GM21423 (cell line): ENCODE data around the gene PLSCR5.
A peak's percentile ranks its signal among the peaks of the same experiment; 100 is the strongest.

Experiments used
- ATAC-seq: cut with Tn5 transposase; IDR thresholded peaks from one replicate; pipeline ENCODE4 v1.9.1; 2021; ENCODE audit warnings: mild to moderate bottlenecking, moderate library complexity; ENCODE audit not compliant: unreplicated experiment

The PLSCR5 gene

DNA sequence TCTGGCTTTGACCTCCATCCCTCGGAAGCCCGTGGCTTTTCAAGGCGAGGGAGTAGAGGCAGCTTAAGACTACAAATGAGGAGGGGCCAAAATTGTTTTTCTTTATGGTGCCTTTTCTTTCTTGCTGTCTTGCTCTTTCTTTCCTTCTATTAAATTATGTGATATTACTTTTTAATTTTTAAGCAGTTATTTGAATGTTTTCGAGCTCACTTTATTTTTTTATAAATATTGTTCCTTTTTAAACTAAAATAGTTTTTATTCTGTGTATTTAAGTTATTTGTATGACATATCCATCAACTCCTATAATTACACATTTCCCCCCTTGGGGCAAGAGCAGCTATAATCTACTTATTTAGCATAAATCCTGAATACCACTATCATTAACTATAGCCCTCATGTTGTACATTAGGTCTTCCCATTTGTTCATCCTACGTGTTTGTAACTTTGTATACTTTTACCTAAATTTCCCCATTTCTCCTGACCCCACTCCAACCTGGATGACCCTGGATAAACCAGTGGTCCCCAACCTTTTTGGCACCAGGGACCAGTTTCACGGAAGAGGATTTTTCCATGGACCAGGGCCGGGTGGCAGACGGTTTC, 60.1 kb downstream of the PLSCR5 start:
- ATAC-seq, result no peak

DNA sequence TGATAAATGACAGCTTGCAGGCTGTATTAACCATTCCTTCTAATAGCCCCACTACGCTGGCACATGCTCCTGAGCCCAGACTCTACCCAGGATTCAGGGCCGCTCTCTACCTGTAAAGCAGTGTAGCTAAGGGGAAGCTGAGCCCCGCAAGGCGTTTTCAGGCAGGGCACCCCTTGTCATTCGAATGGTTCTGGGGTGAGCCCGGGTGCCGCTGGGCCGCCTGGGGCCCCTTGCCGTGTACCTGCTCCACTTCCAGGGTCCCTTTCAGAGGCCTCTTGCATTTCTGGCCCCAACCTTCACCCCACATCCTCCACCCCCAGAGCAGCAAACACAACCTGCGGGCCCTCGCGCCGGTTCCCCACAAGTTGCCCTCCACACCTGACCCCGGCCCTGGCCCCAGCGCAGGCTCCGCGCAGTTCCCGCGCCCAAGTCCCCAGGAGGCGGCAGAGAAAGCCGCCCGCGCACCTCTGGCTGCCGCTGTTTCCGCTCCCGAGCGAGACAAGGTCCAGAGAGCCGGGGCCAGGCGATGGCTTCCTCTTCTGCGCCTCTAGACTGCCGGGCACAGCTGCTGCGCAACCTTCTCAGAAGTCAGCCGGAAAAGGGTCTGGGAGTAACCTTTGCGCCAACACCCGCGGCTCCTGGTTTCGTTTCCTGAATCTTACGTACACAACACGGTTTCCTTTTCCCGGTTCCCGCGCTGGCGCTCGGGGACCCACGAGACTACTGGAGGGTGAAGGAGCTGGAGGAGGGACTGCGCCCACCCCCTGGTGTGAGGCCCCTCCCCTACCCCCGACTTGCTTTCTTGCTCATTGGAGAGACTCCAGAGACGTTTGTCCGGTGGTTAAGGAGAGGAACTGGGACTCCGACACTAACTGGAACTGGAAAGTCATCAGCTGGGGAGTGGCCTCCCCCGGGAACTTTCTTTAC, 60.9 kb downstream of the PLSCR5 start, which contains the start of gene PLSCR1:
TSS of gene PLSCR1 (minus strand) at position 606 of the 927 bp plus-strand sequence. CDS start 8,055 bp downstream, outside the sequence.
- ATAC-seq, result peak; percentile 84

DNA sequence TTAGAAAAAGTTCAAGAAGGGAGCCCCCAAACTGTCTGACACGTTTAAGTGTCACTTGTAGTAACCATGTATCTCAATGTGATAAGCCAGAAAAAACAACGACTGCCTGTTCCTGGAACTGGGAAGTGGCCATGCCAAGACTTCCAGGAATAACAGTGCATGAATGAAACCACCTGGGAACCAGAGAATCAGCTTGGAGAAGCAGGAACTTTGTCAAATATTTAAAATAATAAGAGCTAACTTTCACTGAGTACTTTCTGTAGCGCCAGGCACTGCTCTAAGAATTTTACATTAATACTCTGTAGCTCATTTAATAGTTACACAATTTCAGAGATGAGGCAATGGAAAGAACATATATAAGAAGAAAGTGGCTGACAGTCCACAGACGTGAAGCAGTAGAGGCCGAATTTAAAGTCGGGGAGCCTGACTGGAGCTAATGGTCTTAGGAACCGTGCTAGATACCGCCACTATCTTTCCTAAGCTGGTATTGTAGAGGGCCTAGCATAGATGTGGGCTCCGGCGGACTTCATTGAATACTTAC, 61.6 kb downstream of the PLSCR5 start:
- peak; percentile 0 for ATAC-seq

DNA sequence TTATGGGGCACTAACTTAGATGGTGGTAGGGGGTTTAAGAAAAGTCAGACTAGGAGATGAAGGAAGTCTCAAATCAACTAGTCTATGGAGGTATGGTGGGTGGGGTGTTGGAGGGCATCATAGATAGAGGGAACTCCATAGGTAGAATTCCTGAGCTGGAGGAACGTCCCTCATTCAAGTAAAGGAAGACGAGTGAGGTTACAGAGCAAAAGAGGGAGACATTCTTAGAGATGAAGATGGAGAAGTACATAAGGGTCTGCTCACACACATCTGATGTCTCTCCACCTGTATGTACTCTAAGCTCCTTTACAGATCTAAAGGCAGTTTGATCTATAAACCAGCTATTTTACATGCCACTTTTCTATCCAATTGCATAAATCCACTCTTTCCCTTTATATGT, 62.2 kb downstream of the PLSCR5 start:
- ATAC-seq, result no peak

DNA sequence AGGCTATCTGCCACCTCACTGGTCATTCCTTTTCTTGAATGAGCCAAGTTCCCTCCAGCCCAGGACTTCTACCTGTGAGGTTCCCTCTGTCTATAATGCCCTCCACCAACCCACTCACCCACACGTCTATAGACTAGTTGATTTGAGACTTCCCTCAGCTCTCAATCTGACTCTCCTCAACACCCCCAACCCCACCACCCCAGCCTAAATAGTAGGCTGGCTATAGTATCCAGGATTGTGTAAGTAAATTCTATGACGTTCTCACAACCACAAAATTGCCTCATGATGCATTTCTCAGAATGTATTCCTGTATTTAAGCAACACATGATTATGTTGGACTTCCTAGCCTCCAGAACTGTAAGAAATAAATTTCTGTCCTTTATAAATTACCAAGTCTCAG, 63.0 kb downstream of the PLSCR5 start:
- no peak for ATAC-seq

DNA sequence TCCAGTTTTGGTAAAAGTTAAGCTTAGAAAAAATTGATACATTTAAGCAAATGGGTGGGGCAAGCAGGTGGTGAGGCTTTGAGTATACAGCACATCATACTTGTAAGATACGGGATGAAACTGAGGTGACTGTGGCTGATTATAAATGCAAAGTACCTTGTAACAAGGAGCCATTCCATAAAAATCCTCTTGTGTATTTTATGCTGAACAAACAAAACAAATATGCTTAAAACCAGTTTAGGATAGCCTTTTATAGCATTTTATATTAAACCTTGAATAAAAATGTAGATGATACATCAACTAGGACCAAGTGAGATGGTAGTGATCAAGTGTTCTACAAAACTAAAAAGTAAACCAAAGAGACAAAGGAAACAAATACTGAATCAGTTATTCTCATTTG, 64.2 kb downstream of the PLSCR5 start:
- no peak for ATAC-seq

DNA sequence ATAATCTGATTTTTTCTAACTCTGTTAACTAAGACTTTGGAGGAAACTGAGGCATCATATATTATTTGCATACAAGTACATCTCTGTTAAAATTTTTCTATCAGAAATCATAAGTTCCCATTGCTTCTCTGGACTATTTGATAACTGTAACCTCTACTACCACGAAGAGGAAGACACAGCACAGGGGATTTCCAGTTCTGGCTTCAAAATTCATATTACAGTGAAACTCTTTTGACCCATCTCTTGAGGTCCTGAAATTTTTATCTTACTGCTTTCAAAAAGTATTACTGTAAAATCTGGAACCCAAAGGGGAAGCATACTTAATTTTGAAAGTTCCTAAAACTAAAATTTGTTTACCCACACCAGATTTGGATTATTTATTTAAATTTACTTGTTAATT, 64.9 kb downstream of the PLSCR5 start:
- ATAC-seq, result no peak

DNA sequence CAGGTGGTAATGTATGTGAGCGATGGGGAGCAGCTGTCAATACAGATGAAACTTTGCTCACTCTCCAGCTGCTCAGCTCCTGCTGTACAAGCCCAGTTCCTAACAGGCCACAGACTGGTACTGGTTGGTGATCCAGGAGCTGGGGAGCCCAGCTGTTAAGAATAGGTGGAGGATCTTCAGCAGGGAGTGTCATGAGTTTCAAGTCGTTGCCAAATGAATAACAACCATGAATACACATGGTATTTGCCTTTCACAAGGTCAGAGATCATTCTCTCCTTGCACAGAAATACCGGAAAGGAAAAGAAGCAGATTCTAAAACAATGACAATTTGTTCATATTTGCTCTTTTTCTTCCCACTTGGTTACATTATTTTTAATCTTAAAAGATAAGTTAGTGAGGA, 65.8 kb downstream of the PLSCR5 start:
- no peak for ATAC-seq

DNA sequence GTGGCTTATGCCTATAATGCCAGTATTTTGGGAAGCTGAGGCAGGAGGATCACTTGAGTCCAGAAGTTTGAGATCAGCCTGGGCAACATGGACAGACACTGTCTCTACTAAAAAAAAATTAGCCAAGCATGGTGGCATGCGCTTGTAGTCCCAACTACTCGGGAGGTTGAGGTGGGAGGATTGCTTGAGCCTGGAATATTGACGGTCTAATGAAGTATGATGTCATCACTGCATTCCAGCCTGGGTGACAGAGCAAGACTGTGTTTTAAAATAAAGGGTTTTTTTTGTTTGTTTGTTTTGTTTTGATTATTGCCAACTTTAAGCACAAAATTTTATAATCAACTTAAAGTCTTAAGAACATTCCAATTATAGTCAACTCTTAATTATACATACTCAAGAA, 67.5 kb downstream of the PLSCR5 start:
- ATAC-seq, result no peak

DNA sequence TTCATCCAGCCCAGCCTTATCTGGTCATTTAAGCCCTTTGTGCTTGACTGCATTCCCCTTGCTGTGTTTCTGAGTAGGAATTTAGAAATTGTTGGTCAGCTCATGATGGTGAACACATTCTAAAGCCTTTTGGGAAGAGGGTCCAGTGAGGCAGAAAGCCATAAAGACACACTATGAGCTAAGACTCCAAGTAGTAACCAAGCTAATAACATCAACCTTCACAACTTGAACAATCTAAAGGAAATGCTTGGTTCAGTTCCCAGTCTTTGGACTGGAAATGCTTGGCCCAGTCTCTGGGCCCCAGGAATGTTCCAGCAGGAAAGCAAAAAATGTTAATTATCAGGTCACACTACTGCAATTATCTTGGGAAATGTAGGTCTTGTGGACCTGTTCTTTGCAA, 68.5 kb downstream of the PLSCR5 start:
- ATAC-seq, result no peak
